Activated CD4-positive, CD25-positive, alpha-beta regulatory T cell (primary cell): ENCODE results near the gene ZSCAN9.

Experiments
- DNase-seq, 4 experiments: peaks; one replicate each; lab custom pipeline; 2025; lab: John Stamatoyannopoulos, UW

The ZSCAN9 gene

DNA sequence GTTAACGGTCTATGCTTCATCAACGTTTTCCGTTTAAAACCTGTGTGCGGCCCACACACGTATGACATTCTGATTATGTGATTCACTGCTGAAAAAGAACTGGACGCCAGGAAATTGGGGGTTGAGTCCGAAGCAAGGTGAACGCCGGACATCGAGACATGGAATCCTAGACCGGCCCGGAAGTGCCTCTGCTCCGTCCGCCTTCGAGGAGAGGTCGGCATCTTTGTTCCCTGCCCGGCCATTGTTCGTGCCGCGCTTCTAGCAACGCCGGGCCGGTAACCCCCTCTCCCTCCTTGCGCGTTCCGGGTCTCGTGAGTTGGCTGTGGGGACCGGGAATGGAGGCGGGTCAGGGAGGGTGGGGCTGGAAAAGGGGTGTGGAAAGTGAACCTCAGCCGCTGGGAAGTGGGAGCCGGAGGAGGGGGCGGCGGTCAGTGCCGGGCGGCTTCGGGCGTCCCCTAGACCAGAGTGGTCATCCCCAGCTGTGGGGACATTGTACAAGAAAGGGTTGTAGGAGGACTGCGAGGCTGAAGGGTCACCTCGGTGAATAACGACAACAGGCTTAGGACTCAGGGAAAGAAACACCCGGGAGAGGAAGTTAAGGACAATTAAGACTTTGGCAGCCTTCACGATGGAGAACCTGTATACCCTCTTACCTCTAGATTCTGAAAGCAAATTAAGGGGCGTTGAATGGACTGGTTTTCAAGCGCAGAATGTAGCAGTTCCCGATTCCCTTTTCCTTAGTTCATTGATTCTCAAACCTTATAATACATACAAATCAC, at the start of gene ZSCAN9:
TSS of gene ZSCAN9 (plus strand) at position 220 of the 779 bp plus-strand sequence. CDS start 1,810 bp downstream, outside the sequence.
- peak in 2 of 4 experiments; percentile 11 to 36 for DNase-seq

DNA sequence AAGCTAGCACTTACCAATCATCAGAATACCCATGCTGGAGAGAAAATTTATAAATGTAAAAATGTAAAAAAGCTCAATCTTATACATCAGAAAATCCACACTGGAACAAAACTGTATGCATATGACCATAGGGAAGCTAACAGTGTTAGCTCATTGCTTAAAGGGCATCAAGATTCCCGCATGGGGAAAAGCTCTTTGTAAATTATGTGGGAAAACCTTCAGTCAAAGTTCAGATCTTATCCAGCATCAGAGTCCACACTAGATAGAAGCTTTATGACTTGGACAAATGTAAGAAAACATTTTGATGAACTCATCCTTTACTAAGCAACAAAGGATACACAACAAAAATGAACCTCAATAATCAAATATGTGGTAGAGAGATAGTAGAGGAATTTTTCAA, 48.7 kb upstream of the ZSCAN9 start:
- no peak for DNase-seq

DNA sequence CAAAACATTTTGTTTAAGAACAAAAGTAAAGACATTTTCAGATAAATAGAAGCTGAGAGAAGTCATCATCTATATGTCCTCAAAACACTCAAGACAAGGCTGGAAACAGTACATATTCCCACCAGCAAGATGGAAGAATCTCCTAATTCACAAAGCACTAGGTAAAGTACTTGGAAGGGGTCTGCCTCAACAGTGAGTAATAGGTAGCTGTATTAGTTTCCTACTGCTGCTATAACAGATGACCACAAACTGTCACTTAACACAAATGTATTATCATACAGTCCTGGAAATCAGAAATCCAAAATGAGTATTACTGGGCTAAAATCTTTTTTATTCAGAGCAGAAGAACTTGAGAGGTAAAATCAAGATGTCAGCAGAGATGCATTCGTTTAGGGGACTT, 42.8 kb upstream of the ZSCAN9 start:
- no peak for DNase-seq

DNA sequence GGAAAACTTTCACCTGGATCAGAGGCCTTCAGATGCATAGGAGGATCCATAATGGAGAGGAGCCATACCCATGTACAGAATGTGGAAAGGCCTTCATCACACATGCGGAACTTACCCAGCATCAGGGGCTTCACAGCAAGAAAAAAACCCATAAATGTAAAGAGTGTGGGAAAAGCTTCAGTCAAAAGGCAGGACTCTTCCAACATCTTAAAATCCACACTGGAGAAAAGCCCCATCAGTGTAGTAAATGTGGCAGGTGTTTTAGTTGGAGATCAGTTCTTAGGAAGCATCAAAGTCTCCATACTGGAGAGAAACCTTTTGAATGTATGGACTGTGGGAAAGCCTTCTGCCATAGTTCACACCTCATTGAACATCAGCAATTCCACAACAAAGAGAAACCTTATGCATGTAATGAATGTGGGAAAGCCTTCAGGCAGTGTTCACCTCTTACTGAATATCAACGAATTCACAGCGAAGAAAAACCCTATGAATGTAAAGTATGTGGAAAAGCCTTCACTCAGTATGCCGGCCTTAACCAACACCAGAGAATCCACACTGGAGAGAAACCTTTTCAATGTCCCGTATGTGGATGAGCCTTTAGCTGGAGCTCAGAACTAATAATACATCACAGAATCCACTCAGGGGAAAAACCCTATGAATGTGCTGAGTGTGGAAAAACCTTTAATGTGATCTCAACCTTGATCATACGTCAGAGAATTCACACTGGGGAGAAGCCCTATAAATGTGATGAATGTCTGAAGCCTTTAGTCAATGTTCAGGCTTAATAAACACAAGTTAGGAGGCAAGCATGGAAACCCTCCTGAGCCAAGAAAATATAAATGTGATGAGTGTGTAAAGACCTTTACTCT, 36.7 kb upstream of the ZSCAN9 start:
- no peak for DNase-seq

DNA sequence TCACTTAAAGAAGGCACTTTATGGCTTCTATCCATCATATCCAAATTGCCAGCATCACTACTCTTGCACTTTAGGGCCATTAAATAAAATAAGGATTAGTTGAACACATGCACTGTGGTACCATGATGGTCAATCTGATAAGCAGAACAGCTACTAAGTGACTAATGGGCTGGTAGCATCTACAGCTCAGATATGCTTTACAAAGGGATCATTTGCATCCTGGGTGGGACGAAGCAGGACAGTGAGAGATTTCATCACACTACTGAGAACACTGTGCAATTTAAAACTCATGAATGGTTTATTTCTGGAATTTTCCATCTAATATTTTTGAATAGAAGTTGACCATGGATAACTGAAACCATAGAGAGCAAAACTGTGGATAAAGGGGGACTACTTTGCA, 25.1 kb upstream of the ZSCAN9 start:
- no peak for DNase-seq

DNA sequence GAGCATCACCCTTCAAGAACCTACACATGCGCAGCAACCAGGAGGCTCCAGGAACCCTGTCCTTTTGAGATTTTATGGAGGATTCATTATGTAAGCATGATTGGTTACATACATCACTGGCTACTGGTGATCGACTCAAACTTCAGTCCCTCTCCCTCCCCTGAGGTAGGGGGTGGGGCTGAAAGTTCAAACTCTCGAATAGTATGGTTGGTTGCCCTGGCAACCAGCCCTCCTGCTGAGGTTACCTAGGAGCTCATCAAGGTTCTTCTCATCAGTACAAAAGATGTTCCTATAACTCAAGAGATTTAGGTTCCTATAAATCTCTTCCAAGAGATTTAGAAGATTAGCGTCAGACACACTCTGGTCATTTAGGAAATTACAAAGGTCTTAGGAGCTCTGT, 21.9 kb upstream of the ZSCAN9 start:
- DNase-seq, result no peak

DNA sequence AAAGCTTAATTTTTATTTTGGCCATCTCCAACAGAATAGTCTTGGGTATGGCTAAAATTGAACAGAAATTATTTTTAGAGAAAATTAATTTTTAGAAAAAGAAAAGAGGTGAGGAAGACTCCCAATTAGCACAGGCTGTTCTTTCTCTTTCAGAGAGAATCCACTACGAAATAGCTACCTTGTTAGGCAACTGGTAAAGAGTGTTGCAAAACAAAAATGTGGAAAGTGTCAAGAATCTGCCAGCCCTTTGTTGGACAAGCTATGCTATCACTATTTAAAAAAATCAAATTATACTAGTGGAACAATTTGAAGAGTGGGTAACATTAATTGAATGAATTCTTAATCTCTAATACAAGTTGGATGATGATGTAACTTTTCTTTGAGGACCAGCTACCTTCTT, 19.2 kb upstream of the ZSCAN9 start:
- no peak for DNase-seq

DNA sequence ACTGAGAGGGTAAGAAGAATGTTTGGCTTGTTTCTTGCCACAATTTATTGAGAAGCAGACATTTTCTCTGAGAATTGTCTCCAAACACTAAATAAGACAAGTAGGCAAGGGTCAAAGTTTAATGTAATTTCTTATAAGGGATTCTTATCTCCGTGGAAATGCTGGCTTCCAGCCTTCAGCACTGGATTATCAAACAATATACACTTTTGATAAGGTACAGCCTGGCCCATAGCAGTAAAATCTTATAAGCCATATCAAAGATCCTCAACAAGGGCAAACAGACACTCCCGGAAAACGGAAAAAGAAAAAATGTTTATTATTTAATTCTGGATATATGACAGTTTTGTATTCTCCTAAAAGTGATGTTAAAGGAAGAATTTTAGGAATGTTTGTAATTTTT, 18.5 kb upstream of the ZSCAN9 start:
- no peak for DNase-seq

DNA sequence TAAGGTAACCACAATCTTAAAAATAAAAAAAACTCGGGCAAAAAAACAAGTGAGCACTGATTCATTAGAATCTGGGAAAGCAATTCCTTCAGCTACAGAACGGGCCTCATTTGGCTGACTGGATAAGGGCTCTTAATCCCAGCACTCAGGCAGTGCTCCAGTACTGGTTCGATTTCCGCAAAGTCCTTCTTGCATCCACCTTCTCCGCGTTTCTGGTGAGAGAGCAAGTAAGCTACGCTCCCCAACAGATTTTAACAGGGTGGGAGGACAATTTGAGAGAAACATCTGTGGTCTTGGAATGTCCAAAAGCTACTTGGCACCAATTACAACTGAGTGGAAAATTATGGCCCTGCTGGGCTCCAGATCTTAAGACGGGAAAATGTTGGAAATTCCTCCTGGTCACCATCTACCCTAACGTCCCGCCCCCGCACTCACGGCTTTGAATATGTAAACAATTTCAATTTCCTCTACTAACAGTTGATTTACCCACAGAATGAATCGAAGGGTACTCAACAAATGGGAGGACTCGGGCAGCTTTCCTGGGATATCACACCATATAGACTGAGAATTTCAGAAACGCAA, 18.1 kb upstream of the ZSCAN9 start:
- DNase-seq, result no peak

DNA sequence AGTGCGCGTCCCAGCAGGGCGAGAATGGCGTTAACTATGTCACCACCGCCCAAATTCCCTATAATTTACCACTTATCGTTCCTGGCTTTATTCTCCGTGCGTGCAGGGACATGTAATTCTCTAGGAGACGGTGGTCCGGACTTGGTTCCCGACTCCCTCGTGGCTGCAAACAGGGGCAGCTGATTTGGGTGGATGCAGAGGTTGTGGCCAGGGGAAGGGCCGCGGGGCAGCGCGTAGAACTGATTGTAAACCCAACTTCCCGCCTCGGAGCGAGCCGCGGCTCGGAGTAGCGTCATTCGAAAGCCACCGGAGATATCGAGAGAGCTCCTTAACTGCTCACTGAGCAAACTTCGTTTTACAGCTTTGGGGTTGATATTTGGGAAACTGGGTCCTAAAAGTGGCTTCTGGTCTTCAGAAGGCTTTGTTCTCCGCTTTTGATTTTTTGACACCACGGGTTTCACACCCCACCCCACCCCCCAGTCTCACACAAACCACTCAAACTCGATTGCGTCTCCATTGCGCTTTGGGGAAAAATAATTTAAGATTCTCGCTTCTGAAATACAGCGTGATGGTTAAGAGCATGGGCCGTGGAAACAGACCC, 17.5 kb upstream of the ZSCAN9 start:
- no peak for DNase-seq

DNA sequence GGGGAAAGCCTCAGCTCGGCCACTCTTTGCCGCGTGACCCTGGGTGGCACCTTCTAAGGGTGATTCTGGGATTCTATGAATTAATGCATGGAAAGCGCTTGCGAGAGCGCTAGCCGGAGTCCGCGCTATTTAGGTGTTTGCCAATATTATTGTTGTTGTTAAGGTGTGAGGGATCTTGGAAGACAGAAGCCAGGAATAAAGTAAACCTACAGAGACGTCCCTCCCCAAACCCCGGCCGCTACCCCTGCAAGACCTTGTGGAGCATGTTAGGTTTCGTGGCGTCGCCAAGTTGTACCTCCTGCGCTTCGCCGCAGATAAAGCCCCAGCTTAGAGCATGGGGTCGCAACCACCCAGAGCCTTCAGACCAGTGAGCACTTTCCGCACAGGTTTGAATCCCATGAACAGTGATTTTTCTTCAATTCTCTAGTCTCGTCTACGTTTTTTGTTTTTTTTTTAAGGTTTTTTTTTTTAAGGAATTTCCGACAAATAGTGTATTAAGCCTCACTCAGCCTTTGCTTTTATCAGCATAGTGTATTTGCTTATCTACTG, 16.9 kb upstream of the ZSCAN9 start:
- no peak for DNase-seq

DNA sequence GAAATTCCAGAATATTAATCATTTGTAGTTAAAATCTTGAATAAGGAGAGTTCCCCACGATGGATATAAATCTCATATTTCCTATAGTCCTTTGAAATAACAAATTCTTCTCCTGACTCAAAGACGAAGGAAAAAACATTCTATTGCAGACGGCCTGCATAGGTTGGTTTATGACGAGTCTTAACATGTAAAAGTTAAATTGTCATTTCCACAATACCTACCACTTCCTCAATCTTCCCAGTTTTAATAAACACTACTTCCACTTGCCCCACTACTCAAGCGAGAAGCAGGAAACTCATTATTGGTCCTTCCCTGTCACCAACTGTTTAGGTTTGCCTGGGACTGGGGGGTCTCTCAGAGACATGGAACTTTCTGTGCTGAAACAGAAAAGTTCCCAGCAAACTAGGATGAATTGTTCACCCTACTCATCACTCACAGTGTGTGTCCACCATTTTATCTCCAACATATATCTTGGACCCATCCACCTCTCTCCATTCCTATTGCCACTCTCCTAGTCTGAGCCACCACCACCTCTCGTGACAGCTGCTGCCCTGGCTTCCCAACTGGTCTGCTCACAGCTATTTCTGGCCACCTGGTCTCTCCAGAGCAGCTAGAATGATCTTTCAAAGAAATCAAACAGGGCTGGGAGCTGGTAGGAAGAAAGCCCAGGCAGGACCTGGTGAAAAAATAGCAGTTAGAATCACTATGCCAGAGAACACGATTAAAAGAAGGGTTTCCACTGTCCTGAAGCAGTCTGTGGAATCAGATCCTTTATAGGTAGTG, 15.1 kb upstream of the ZSCAN9 start:
- no peak for DNase-seq

DNA sequence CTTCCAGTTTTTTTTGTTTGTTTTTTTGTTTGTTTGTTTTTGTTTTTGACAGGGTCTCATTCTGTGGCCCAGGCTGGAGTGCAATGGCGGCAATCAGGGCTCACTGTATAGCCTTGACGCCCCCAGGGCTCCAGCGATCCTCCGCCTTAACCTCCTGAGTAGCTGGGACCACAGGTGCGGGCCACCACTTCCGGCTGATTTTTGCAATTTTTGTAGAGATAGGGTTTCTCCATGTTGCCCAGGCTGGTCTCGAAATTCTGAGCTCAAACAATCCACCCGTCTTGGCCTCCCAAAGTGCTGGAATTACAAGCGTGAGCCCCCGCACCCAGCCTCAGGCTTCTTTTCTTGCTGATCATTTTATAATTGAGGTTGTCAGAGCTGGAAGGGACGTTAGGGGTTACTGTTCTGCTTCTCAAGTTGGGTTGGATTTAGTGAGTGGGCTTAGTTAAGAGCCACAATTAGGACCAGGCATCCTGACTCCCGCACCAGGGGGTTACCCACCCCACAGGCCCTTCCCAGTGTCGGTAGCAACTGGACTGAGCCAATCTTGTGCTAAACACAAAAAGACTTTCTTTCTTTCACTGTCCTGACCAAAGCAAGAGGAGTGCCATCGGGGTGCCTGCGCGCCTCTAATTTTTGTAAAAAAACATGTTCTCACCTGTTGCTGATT, 13.1 kb upstream of the ZSCAN9 start:
- DNase-seq, result no peak

DNA sequence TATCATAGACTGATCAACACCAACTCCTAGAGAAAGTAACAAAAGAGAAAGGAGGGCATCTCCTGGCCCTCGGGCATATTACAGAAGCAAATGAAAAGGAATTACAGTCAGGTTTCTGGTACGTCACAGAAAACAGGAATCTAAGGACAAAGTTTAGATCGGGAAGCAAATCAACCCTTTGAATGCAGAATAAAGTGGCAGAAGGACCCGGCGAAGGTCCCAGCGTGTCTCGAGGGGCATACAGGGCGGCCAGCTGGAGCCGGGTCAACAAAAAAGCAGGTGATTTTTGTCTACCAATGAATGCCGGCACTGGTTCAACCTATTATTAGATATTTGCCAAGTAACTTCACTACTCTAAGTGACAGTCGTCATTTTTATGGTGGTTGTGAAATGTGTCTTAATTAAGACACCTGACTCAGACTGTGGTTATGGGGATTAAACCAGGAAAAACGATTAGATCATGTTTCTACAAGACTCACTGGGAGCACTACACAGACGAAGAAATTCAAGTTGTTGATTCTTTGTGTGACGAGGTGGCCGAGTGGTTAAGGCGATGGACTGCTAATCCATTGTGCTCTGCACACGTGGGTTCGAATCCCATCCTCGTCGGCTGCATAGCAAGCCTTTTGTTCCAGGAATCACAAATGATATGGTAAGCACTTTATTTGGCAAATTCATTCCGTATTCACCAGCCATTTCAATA, 12.4 kb upstream of the ZSCAN9 start:
- DNase-seq, result peak in 2 of 4 experiments; percentile 27 to 44

DNA sequence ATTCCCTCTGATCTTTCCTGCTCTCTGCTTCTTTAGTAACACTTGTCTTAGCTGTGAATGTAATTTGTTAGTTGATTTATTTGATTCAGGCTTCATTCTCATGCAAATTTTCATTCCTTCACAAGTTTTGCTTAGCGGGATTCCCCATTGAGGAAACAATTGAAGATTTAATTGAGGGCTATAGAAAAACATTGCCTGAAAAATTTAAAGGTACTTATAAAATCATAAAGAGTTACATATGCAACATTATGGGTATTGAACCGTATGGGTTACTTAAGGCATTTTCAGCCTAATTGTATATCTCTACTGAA, 11.9 kb upstream of the ZSCAN9 start:
- no peak for DNase-seq

DNA sequence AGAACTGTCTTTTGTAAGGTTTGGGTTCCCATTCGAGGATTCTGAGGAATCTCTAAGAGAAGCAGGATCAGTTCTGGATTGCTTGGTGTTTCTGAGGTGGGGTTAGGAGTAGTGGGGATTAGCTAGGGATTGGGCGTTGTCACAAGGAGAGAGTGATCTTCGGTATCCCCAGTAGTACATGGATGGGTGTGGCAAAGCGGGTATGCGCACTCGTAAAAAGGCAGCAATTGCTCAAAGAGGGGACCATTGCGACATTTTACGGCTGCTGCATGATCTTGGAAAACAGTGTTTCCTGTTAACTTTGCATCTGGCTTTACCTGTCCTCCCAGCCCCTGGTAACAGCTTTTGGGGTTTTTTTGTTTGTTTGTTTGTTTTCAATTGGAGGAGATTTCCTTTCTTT, 9.7 kb upstream of the ZSCAN9 start:
- DNase-seq, result no peak

DNA sequence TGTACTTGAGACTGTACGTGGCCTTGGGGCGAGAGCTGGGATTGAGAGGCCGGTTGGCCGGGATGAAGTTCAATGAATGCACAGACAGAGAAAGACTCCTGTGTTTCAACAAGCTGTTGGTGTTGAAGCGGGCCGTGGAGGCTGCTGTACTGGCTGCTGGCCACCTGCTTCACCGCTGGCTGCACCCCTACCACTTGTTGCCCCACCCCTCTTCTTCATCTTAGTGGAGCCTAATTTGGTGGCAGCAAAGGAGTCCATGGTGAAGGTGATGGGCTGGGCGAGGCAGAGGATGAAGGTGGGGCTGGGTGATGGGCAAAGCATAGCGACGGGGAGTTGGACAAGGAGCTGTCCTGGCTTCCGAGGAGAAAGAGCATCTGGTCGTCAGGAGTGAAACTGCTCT, 7.2 kb upstream of the ZSCAN9 start:
- no peak for DNase-seq

DNA sequence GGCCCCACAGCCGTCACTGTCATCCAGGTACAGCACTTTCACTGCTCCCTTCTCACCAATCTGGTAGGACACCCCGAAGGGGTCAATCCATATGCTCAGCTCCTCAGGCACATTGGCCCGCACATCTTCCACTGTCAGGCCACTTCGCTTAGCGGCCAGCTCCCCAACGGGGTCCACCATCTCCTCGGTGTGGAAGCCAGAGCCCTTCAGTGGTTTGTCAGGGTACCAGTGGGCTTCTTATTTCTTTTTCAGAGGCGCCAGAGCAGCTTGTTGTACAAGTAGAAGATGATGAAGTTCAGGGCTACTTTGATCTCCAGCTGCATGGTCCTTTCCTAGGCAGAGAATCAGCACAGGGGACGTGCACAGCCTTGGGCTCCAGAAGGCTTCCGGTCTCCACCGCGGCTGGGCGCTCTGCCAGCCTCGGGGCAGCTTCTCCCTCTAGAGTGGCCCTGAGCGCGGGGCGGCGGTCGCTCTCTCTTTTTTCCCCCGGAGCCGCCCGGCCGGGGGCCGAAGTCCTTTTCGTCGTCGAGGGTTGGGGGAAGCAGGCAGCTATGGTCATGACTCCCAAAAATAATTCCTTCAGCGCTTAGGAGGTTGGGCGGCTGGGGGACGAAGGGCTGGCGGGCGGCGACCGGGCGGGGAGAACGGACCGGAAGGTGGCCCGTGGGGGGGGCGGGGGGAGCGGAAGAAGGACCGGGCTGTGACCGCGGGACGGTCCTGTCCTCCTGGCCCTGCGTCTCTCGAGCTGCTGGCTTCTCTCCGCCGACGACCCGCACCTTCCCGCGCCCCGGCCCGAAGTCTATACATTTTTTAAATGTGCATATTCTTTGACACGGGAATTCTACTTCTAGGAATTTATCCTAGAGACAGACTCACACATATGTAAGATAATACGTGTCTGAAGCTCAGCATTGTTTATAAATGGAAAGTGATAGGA, 6.5 kb upstream of the ZSCAN9 start:
- no peak for DNase-seq
